ENCODE data around the gene GNA15.
A peak's percentile ranks its signal among the peaks of the same experiment; 100 is the strongest.

The GNA15 gene

GRCh38 chr19:3203805-3204645, 68.2 kb downstream of the GNA15 start:
- FAIRE-seq: no peak

DNA sequence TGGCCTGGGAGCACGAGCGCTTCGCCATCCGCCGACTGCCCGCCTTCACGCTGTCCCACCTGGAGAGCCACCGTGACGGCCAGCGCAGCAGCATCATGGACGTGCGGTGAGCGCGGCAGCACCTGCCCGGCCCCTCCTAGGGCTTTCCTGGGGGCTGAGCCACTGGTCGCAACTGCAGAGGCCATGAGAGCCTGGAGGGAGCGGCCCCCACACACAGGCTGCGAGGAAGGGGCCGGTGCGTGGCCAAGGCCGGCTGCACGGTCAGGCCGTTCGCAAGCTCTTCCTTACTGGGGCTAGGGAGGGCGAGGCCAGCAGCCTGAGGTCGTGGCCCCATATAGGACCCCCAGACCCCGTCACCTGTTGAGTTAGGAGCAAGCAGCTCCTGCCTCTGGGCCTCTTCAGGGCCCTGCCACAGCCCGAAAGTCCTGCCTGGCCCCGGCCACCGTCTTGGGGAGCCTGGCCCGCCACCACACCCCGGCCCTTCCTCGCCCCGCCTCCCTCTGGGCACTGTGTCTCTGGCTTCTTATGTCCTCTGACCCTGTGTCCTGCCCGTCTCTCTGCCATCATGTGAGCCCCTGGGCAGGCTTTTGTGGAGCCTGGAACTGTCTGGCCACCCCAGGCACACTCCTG, 68.9 kb downstream of the GNA15 start:
- DNase-seq (ENCODE audit: insufficient read length, low spot score) (no peak), FAIRE-seq (no peak)

More at GRCh38 chr19:3203805-3204645, 68.2 kb downstream of the GNA15 start:
- DNase-seq (ENCODE audit: insufficient read length, low spot score): no peak

- DNase-seq (ENCODE audit: insufficient read length, low spot score) (no peak), FAIRE-seq (no peak)
These were observed 70.6 kb downstream of the GNA15 start for GRCh38 chr19:3206216-3206953.

DNA sequence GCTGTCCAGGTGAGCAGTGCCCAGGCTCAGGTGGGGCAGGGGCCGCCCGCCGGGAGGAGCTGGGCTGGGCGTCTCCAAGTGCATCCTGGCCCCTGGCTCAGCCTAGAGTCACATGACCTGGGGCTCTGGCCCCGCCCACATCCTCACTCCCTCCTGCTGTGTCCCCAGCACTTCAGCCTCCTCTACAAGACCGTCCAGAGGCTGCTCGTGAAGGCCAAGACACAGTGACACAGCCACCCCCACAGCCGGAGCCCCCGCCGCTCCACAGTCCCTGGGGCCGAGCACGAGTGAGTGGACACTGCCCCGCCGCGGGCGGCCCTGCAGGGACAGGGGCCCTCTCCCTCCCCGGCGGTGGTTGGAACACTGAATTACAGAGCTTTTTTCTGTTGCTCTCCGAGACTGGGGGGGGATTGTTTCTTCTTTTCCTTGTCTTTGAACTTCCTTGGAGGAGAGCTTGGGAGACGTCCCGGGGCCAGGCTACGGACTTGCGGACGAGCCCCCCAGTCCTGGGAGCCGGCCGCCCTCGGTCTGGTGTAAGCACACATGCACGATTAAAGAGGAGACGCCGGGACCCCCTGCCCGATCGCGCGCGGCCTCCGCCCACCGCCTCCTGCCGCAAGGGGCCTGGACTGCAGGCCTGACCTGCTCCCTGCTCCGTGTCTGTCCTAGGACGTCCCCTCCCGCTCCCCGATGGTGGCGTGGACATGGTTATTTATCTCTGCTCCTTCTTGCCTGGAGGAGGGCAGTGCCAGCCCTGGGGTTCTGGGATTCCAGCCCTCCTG, 71.8 kb downstream of the GNA15 start:
- DNase-seq (ENCODE audit: insufficient read length, low spot score): no peak
- no peak for FAIRE-seq

GRCh38 chr19:3208317-3209207, 72.7 kb downstream of the GNA15 start:
- DNase-seq (ENCODE audit: insufficient read length, low spot score) (no peak), FAIRE-seq (no peak)

DNA sequence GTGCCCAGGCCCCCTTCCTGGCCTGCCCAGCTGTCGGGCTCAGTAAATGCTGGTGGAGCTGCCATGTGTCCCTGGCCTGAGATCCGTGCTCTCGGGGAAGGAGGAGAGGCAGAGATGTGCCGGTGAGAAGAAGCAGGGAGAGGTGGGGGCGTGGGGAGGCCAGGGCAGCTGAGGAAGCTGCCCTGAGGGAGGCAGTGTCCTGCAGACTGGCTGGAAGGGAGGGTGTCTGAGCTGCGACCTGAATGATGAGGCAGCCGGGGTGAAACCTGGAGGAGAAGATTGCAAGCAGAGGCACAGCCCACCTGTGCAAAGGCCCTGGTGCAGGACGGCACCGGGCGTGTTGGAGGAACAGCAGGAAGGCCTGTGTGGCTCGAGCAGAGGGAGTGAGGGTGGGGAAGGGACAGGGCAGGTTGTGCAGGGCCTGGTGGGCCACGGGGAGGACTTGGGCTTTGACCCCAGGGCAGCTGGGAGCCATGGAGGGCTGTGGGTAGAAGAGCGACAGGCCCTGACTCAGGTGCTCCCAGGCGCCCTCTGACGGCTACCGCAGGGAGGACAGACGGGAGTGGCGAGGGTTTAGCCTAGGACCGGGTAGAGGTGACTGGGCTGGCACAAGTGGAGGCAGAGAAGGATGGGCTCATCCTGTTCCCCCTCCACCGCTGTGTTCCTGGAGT, 74.6 kb downstream of the GNA15 start:
- peak; percentile 93 for DNase-seq (ENCODE audit: insufficient read length, low spot score)

DNA sequence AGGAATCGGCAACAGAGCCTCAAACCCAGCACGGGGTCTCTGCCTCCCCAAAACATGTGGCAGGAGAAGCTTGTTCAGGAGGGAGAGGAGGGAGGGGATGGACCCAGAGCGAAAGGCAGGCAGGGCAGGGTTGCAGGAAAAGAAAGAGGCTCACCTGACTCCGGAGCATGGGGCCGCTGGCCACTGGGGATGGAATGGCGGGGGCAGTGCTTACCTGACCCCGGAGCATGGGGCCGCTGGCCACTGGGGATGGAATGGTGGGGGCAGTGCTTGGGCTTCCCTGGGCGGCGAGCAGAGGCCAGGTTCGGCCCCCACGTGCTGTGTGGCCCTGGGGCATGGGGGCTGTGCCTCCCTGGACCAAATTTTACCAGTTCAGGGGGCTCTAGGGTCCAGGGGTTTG, 75.4 kb downstream of the GNA15 start:
- no peak for FAIRE-seq
- no peak for DNase-seq (ENCODE audit: insufficient read length, low spot score)

More for the DNA sequence above, 74.6 kb downstream of the GNA15 start:
- FAIRE-seq: peak; percentile 59

GRCh38 chr19:3213159-3213558, 77.3 kb downstream of the GNA15 start:
- DNase-seq (ENCODE audit: insufficient read length, low spot score) (no peak), FAIRE-seq (no peak)

Measured in GM19239 (cell line).